Suprapubic skin (tissue), 4 donors: ENCODE measurements around the gene UNC93B1.

ENCODE experiments used
- EP300 ChIP-seq: sonication (generic); formaldehyde crosslinking; IDR thresholded peaks from one replicate; pipeline ENCODE4 v1.6.1; 2017; ENCODE audit warnings: antibody characterized with exemption
- POLR2A ChIP-seq, 2 donors: fragments of 450-650 bp; IDR thresholded peaks; one replicate each; pipeline ENCODE4 v1.6.1; 2017; ENCODE audit warnings: antibody characterized with exemption in 2 of 2, mild to moderate bottlenecking in 2 of 2, moderate library complexity in 2 of 2
- POLR2AphosphoS5 ChIP-seq, 3 donors: sonication (generic); formaldehyde crosslinking; IDR thresholded peaks; one replicate each; pipeline ENCODE4 v1.6.1; 2017; ENCODE audit warnings: antibody characterized with exemption in 3 of 3
- TF ChIP-seq, protein P1 (sequence below), 2 donors: fragments of 200-600 bp in 1 of 2; fragments of 450-650 bp in 1 of 2; sonication (generic) in 1 of 2; IDR thresholded peaks; one replicate each; pipeline ENCODE4 v1.5.1; 2016 to 2019; ENCODE audit warnings: antibody characterized with exemption in 2 of 2, mild to moderate bottlenecking in 1 of 2, moderate library complexity in 1 of 2

DNA sequence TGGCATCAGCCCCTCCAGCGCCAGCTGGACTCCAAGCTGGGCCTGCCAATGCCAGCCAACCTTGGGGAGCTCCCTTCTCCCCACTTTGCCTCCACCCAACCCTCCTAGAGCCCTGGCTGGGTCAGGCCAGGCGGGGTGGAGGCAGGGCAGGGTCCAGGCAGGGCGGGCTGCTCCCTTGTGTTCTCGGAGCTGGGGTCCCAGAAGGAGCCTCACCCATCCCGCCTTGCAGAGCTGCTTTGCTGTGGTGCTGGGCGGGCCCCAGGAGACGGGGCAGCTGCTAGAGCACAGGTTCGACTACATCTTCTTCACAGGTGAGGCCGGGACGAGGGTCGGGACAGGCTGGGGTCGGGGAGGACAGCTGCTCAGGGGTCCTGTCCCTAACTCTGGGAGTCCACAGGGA, 15.6 kb upstream of the UNC93B1 start:
- TF ChIP-seq, protein P1, sequence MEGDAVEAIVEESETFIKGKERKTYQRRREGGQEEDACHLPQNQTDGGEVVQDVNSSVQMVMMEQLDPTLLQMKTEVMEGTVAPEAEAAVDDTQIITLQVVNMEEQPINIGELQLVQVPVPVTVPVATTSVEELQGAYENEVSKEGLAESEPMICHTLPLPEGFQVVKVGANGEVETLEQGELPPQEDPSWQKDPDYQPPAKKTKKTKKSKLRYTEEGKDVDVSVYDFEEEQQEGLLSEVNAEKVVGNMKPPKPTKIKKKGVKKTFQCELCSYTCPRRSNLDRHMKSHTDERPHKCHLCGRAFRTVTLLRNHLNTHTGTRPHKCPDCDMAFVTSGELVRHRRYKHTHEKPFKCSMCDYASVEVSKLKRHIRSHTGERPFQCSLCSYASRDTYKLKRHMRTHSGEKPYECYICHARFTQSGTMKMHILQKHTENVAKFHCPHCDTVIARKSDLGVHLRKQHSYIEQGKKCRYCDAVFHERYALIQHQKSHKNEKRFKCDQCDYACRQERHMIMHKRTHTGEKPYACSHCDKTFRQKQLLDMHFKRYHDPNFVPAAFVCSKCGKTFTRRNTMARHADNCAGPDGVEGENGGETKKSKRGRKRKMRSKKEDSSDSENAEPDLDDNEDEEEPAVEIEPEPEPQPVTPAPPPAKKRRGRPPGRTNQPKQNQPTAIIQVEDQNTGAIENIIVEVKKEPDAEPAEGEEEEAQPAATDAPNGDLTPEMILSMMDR (IDR thresholded peaks at IDR 0.05): no peak
- TF ChIP-seq POLR2A (IDR thresholded peaks at IDR 0.05) (no peak), EP300 (no peak), POLR2AphosphoS5 (IDR thresholded peaks at IDR 0.05) (no peak)
